Upper lobe of left lung (tissue), 6 donors: Measurements from ENCODE around the gene CACNA1F. TPM values are rescaled to one million over a fixed set of nuclear protein-coding genes. Genes with fewer than 3 reads are reported as not detected.

ENCODE experiments used
- ATAC-seq, 2 donors: fragments of 200-7000 bp; cut with Tn5 transposase; one replicate each; pipeline ENCODE4 v1.9.1; 2022; ENCODE audit warnings: mild to moderate bottlenecking in 2 of 2, moderate library complexity in 2 of 2; ENCODE audit not compliant: low FRiP score in 2 of 2
- DNase-seq, 2 donors: peaks; one replicate each; pipeline ENCODE4 v3.0.0-alpha.2; 2019 to 2020
- H3K27ac ChIP-seq, 4 donors: fragments of 200-600 bp; sonication (generic); one replicate each; pipeline ENCODE4 v1.5.1; 2016 to 2019
- H3K27me3 ChIP-seq, 4 donors: fragments of 200-600 bp; sonication (generic); one replicate each; pipeline ENCODE4 v1.5.1; 2017 to 2019
- H3K36me3 ChIP-seq, 4 donors: fragments of 200-600 bp; sonication (generic); one replicate each; pipeline ENCODE4 v1.5.1; 2016 to 2019
- H3K4me1 ChIP-seq, 4 donors: fragments of 200-600 bp; sonication (generic); one replicate each; pipeline ENCODE4 v1.5.1; 2018 to 2019
- H3K4me3 ChIP-seq, 4 donors: fragments of 200-600 bp; sonication (generic); one replicate each; pipeline ENCODE4 v1.5.1; 2017 to 2019; ENCODE audit warnings: mild to moderate bottlenecking in 2 of 4, moderate library complexity in 1 of 4
- H3K9me3 ChIP-seq, 4 donors: fragments of 200-600 bp; sonication (generic); one replicate each; pipeline ENCODE4 v1.5.1; 2018 to 2019
- EP300 ChIP-seq, 4 donors: sonication (generic); formaldehyde crosslinking; IDR thresholded peaks; one replicate each; pipeline ENCODE4 v1.5.1; 2017; ENCODE audit warnings: antibody characterized with exemption in 4 of 4, control low read depth in 2 of 4
- POLR2A ChIP-seq, 4 donors: fragments of 450-650 bp; IDR thresholded peaks; one replicate each; pipeline ENCODE4 v1.5.1; 2016 to 2017; ENCODE audit warnings: antibody characterized with exemption in 4 of 4, mild to moderate bottlenecking in 2 of 4
- POLR2AphosphoS5 ChIP-seq, 2 donors: sonication (generic); formaldehyde crosslinking; IDR thresholded peaks; one replicate each; pipeline ENCODE4 v1.5.1; 2017; ENCODE audit warnings: antibody characterized with exemption in 2 of 2
- WGBS, 2 donors: methylation state at CpG; one replicate each; pipeline ENCODE4 v1.1.5; 2017 to 2018; 5-methylcytosine and 5-hydroxymethylcytosine counted together
- total RNA-seq, 6 donors: library from RNA; depleted of rRNA in 4 of 6; stranded (reverse); fragments of >200 nt in 4 of 6; gene quantifications; one replicate each; pipeline versions ENCODE4 v1.1.0 to v1.2.1, GENCODE V29; 2016 to 2021
- TF ChIP-seq, protein P1 (sequence below), 6 experiments: fragments of 450-650 bp in 4 of 6; fragments of 200-600 bp in 2 of 6; sonication (generic) in 2 of 6; IDR thresholded peaks; one replicate each; pipeline ENCODE4 v1.5.1; 2016 to 2019; ENCODE audit warnings: antibody characterized with exemption in 6 of 6
- donor health status: DM: no; HTN: no; CAD: no; lungs with moderate emphysema.
- donor health status: DM: no; HTN: yes; CAD: no; lungs with severe emphysema.

Gene CACNA1F
- total RNA-seq, 6 donors from 2014 or later, result 0.46 to 6.3 (median 1.7) TPM

DNA sequence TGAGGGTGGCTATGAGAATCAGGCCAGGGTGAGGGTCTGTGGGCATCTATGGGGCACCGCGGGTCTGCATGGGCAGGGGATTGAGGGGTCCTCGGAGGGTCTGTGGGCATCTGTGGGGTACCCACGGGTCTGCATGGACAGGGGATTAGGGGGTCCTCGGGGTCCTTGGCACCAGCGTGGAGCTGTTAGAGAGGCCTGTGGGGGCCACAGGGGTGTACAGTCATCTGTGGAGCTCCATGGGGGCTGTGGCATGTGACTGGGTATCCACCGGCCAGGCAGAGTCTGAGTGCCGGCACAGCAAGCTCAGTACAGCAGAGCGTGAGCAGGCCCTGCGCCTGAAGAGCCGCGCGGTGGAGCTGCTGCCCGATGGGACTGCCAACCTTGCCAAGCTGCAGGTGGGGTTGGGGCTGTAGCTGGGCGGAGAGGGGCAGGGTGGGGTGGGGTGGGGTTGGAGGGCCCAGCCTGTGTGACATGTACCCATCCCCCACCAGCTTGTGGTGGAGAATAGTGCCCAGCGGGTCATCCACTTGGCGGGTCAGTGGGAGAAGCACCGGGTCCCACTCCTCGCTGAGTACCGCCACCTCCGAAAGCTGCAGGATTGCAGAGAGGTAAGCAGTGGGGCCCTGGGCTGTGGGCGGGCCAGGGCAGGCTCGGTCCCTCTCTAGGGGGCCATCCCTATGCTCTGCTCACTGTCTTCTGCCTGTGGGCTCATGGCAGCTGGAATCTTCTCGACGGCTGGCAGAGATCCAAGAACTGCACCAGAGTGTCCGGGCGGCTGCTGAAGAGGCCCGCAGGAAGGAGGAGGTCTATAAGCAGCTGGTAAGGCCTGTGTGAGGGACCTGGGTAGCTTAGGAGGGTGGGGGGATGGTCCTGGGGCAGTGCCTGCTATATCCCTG is 15.0 kb upstream of the CACNA1F start:
- WGBS, 2 donors, result 91% methylated on average over 26 of the region's 28 CpGs; no CpG with 5 or more reads in 1 of the 2 donors
- H3K9me3 ChIP-seq, result no peaks in the 10 kb centered on the region
- peaks cover 0 to 59% (median 22%) of the 10 kb centered on the region in 4 donors for H3K36me3 ChIP-seq
- no peaks in the 10 kb centered on the region for H3K4me1 ChIP-seq
- no peak for DNase-seq
- H3K27ac ChIP-seq, result no peak overlapping the region
- no peak for ATAC-seq
- TF ChIP-seq, protein P1, sequence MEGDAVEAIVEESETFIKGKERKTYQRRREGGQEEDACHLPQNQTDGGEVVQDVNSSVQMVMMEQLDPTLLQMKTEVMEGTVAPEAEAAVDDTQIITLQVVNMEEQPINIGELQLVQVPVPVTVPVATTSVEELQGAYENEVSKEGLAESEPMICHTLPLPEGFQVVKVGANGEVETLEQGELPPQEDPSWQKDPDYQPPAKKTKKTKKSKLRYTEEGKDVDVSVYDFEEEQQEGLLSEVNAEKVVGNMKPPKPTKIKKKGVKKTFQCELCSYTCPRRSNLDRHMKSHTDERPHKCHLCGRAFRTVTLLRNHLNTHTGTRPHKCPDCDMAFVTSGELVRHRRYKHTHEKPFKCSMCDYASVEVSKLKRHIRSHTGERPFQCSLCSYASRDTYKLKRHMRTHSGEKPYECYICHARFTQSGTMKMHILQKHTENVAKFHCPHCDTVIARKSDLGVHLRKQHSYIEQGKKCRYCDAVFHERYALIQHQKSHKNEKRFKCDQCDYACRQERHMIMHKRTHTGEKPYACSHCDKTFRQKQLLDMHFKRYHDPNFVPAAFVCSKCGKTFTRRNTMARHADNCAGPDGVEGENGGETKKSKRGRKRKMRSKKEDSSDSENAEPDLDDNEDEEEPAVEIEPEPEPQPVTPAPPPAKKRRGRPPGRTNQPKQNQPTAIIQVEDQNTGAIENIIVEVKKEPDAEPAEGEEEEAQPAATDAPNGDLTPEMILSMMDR (IDR thresholded peaks at IDR 0.05), result no peak
- TF ChIP-seq POLR2A (IDR thresholded peaks at IDR 0.05) (no peak), EP300 (IDR thresholded peaks at IDR 0.05) (no peak), POLR2AphosphoS5 (IDR thresholded peaks at IDR 0.05) (no peak)
- no peak overlapping the region for H3K4me3 ChIP-seq
- H3K27me3 ChIP-seq, result no peaks in the 10 kb centered on the region

DNA sequence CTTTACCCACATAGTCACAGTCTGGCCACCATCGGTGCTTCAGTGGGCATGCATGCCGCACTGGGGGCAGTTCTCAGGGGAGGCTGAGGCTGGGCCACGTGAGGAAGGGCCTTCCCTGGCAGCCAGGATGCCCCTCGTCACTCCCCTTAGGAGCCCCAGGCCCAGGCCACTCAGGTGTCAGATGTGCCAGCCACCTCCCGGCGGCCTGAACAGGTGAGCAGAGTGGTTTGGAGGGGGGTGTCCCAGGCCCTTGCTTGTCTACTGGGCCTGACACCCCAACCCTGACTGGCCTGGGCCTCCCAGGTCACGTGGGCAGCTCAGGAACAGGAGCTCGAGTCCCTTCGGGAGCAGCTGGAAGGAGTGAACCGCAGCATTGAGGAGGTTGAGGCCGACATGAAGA is 14.2 kb upstream of the CACNA1F start:
- Histone ChIP-seq H3K27ac (no peak overlapping the region), H3K27me3 (no peaks in the 10 kb centered on the region), H3K9me3 (no peaks in the 10 kb centered on the region), H3K36me3 (peaks cover 0 to 64% (median 26%) of the 10 kb centered on the region in 4 donors), H3K4me1 (no peaks in the 10 kb centered on the region), H3K4me3 (no peak overlapping the region)
- no peak for DNase-seq
- TF ChIP-seq POLR2A (IDR thresholded peaks at IDR 0.05) (no peak), POLR2AphosphoS5 (IDR thresholded peaks at IDR 0.05) (no peak), EP300 (IDR thresholded peaks at IDR 0.05) (no peak)
- TF ChIP-seq, protein P1 (IDR thresholded peaks at IDR 0.05), result no peak
- WGBS, 2 donors, result 86% methylated on average over 11 of the region's 11 CpGs; no CpG with 5 or more reads in 1 of the 2 donors
- no peak for ATAC-seq

DNA sequence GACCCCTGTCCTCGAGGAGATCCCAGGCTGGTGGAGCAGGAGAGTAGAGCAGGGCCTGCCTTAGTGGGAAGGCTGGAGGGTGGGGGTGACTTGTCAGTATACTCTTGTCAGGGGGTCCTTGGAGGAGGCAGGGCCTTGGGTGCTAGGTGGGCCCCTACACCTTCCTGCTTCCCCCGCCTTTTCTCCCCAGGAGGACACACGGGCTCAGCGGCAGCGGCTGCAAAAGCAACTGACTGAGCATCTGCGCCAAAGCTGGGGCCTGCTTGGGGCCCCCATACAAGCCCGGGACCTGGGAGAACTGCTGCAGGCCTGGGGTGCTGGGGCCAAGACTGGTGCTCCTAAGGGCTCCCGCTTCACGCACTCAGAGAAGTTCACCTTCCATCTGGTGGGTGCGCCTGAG is 13.4 kb upstream of the CACNA1F start:
- no peaks in the 10 kb centered on the region for H3K4me1 ChIP-seq
- no peaks in the 10 kb centered on the region for H3K9me3 ChIP-seq
- H3K36me3 ChIP-seq, result peaks cover 0 to 64% (median 26%) of the 10 kb centered on the region in 4 donors
- ATAC-seq (no peak), DNase-seq (no peak)
- no peaks in the 10 kb centered on the region for H3K27me3 ChIP-seq
- WGBS, 2 donors, result 83 to 88% methylated on average over 2 to 8 of the region's 10 CpGs
- TF ChIP-seq POLR2AphosphoS5 (IDR thresholded peaks at IDR 0.05) (no peak), POLR2A (IDR thresholded peaks at IDR 0.05) (no peak)
- H3K4me3 ChIP-seq, result no peak overlapping the region
- no peak overlapping the region for H3K27ac ChIP-seq

DNA sequence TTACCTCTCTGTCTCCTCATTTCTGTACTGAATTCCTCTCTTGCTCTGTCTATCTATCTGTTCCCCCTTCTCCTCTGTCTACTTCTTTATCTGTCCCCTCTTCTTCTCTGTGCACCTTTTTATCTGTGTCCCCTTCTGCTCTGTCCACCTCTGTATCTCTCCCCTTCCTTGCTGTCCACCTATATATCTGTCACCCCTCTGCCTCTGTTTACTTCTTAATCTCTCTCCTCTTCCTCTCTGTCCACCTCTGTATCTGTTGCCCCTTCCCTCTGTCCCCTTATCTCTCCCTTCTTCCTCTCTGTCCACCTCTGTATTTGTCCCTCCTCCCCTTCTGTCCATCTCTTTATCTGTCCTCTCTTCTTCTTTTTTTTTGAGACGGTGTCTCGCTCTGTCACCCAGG is 11.1 kb upstream of the CACNA1F start:
- no peaks in the 10 kb centered on the region for H3K9me3 ChIP-seq
- TF ChIP-seq POLR2AphosphoS5 (IDR thresholded peaks at IDR 0.05), result no peak
- TF ChIP-seq POLR2A (IDR thresholded peaks at IDR 0.05), result no peak
- TF ChIP-seq EP300 (IDR thresholded peaks at IDR 0.05), result no peak
- TF ChIP-seq, protein P1 (IDR thresholded peaks at IDR 0.05), result no peak
- peaks cover 0 to 50% (median 22%) of the 10 kb centered on the region in 4 donors for H3K36me3 ChIP-seq
- H3K4me3 ChIP-seq, result no peak overlapping the region
- DNase-seq, result no peak
- ATAC-seq, result no peak
- H3K27me3 ChIP-seq, result no peaks in the 10 kb centered on the region
- H3K27ac ChIP-seq, result no peak overlapping the region
- WGBS, 2 donors, result 94 to 97% methylated on average over 2 of the region's 2 CpGs
- H3K4me1 ChIP-seq, result no peaks in the 10 kb centered on the region

DNA sequence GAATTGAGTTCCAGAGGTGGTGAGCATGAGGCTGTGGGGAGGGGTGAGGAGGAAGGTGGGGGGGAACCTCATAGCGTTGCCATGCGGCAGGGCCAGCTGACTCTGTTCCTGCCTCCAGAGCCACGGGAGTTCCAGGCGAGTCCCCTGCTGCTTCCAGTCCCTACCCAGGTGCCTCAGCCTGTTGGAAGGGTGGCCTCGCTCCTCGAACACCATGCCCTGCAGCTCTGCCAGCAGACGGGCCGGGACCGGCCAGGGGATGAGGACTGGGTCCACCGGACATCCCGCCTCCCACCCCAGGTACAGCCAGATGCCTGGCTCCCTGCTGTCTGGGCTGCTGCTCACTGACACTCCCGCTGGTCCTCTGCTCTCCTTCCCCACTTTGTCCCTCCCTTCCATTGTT is 10.0 kb upstream of the CACNA1F start:
- Histone ChIP-seq H3K27me3 (no peaks in the 10 kb centered on the region), H3K27ac (no peak overlapping the region), H3K4me1 (no peaks in the 10 kb centered on the region), H3K4me3 (no peak overlapping the region), H3K36me3 (peaks cover 0 to 41% (median 17%) of the 10 kb centered on the region in 4 donors), H3K9me3 (no peaks in the 10 kb centered on the region)
- DNase-seq (no peak), ATAC-seq (no peak)
- TF ChIP-seq EP300 (IDR thresholded peaks at IDR 0.05) (no peak), POLR2AphosphoS5 (IDR thresholded peaks at IDR 0.05) (no peak), POLR2A (IDR thresholded peaks at IDR 0.05) (no peak)
- TF ChIP-seq, protein P1 (IDR thresholded peaks at IDR 0.05), result no peak
- 80 to 88% methylated on average over 1 to 12 of the region's 12 CpGs for WGBS, 2 donors
